ENCODE measurements around the gene CCR5.
A peak's percentile ranks its signal among the peaks of the same experiment; 100 is the strongest.

The CCR5 gene

GRCh38 chr3:46344476-46344875 lies 26.3 kb upstream of the CCR5 start:
- Histone ChIP-seq H3K27ac (no peak overlapping the region), H3K9me3 (peaks cover 20% of the 10 kb centered on the region), H3K27me3 (no peaks in the 10 kb centered on the region), H3K9ac (no peak overlapping the region), H3K36me3 (no peaks in the 10 kb centered on the region), H3K4me3 (no peak overlapping the region), H3K4me1 (peaks cover 15% of the 10 kb centered on the region), H3K4me2 (no peak overlapping the region), H4K20me1 (no peaks in the 10 kb centered on the region)
- TF ChIP-seq Cebpa-rat (IDR thresholded peaks at IDR 0.05), result no peak

DNA sequence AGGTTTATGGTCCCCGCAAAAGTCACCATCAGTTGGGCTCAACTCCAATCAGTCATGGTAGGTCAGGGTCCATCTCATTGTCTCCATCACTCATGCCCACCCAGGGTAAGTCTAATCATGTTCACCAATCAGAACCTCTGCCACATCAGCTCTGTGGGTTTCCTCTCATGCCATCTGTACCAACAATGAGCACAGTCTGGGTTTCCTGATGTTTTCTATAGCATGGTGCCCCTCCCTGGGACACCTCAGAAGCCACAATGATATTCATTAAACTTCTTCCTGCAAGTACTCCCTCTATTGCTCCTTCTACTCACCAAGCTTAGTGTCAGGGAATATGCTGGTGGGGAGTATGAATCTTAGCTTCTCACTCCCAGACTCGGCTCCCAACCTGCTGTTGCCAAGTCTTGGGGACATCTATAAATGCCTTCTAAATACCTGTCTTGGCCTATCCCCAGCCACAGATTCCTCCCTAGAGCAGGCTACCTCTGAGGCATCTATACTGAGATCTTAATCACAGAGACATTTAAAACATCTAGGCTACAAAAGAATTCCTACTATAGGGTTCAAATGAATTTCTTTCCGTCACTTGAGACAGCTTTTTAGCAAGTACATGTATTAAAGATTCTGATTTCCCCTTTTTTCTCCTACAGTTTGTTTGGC lies 21.8 kb upstream of the CCR5 start:
- Histone ChIP-seq H3K36me3 (no peaks in the 10 kb centered on the region), H3K4me2 (peak overlapping the region; percentile 77), H3K27ac (peak overlapping the region; percentile 33; the same call in 1 of the 2 replicates), H3K9ac (no peak overlapping the region), H4K20me1 (no peaks in the 10 kb centered on the region), H3K9me3 (peaks cover 11% of the 10 kb centered on the region), H3K4me1 (peaks cover 50% of the 10 kb centered on the region), H3K4me3 (peak overlapping the region; percentile 34; the same call in 1 of the 2 replicates), H3K27me3 (no peaks in the 10 kb centered on the region)
- TF ChIP-seq Cebpa-rat (IDR thresholded peaks at IDR 0.05), result no peak

DNA sequence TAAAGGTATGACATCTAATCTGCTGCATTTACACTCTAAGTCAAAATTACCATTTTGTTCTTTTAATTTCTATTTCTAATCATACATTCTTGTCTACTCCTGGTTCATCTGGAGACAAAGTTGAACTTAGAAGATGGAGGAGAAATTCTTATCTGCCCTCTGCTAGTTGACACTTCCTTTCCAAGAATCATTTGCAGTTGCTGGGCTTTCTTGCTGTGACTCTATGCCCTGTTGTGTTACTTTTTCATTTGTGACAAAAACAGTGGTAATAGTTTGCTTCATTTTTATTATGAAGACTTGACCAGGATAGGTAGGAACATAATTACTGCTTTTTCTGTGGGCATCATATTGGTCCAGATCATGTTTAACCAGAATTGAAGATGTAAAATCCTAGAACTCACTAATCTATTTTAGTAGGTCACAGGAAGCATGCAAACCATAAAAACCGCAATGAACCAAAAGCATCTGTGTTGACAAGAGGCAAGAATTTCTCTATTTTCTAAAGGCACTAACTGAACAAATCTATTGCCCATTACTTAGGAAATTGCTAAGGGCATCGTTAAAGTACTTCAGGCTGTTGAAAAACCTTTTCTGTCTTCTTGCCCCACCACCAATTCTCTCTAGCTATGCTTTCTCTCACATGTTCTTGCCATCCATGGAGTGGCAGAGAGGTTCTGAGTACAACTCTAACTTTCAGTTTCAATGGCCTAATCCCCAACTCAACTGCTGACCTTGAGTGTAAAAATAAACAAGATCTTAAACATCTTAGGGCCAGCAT lies 21.1 kb upstream of the CCR5 start:
- peaks cover 11% of the 10 kb centered on the region for H3K9me3 ChIP-seq
- H3K27me3 ChIP-seq, result no peaks in the 10 kb centered on the region
- peak overlapping the region; percentile 33; the same call in 1 of the 2 replicates for H3K27ac ChIP-seq
- H4K20me1 ChIP-seq, result no peaks in the 10 kb centered on the region
- H3K36me3 ChIP-seq, result no peaks in the 10 kb centered on the region
- H3K4me2 ChIP-seq, result peak overlapping the region; percentile 77
- peak overlapping the region; percentile 34; the same call in 1 of the 2 replicates for H3K4me3 ChIP-seq
- no peak for TF ChIP-seq Cebpa-rat (IDR thresholded peaks at IDR 0.05)
- no peak overlapping the region for H3K9ac ChIP-seq
- peaks cover 54% of the 10 kb centered on the region for H3K4me1 ChIP-seq

DNA sequence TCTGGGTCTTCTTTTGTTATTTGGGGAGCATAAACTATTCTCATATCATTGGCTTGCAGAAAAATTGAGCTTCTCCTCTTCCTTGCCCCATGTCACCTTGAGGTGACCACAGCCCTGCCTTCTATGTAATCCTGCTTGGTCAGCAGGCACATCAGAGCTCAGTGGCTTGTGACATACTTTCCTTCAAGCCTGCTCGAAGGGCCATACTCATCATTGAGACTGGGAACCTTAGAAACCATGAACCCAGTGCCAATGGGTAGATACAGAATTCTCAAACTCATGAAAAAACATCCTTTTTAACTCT lies 20.5 kb upstream of the CCR5 start:
- H3K4me3 ChIP-seq, result peak overlapping the region; percentile 1; the same call in 1 of the 2 replicates
- H4K20me1 ChIP-seq, result no peaks in the 10 kb centered on the region
- H3K36me3 ChIP-seq, result no peaks in the 10 kb centered on the region
- H3K9ac ChIP-seq, result no peak overlapping the region
- no peaks in the 10 kb centered on the region for H3K27me3 ChIP-seq
- H3K4me2 ChIP-seq, result peak overlapping the region; percentile 77
- no peak for TF ChIP-seq Cebpa-rat (IDR thresholded peaks at IDR 0.05)
- H3K27ac ChIP-seq, result peak overlapping the region; percentile 33; the same call in 1 of the 2 replicates
- H3K4me1 ChIP-seq, result peaks cover 54% of the 10 kb centered on the region
- peaks cover 11% of the 10 kb centered on the region for H3K9me3 ChIP-seq

GRCh38 chr3:46351646-46352045 lies 19.1 kb upstream of the CCR5 start:
- H4K20me1 ChIP-seq, result no peaks in the 10 kb centered on the region
- peaks cover 54% of the 10 kb centered on the region for H3K4me1 ChIP-seq
- peak overlapping the region; percentile 77 for H3K4me2 ChIP-seq
- no peaks in the 10 kb centered on the region for H3K36me3 ChIP-seq
- H3K27ac ChIP-seq, result no peak overlapping the region
- no peak for TF ChIP-seq Cebpa-rat (IDR thresholded peaks at IDR 0.05)
- H3K4me3 ChIP-seq, result no peak overlapping the region
- no peak overlapping the region for H3K9ac ChIP-seq
- peaks cover 11% of the 10 kb centered on the region for H3K9me3 ChIP-seq
- no peaks in the 10 kb centered on the region for H3K27me3 ChIP-seq

DNA sequence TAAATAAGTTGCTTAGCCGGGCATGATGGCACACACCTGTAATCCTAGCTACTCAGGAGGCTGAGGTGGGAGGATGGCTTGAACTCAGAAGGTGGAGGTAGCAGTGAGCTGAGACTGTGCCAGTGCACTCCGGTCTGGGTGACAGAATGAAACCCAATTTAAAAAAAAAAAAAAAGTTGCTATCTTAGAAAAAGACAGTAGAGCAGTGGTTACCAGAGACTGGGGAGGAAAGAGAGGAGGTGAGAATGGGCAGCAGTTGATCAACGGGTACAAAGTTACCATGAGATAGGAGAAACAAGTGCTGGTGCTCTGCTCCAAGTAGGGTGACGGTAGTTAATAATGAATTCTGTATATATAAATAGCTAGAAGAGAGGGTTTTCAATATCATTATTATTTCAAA lies 17.7 kb upstream of the CCR5 start:
- Histone ChIP-seq H3K9me3 (no peaks in the 10 kb centered on the region), H3K4me3 (no peak overlapping the region), H3K9ac (no peak overlapping the region), H3K36me3 (no peaks in the 10 kb centered on the region), H4K20me1 (no peaks in the 10 kb centered on the region), H3K4me1 (peaks cover 53% of the 10 kb centered on the region), H3K4me2 (no peak overlapping the region), H3K27ac (no peak overlapping the region), H3K27me3 (no peaks in the 10 kb centered on the region)
- no peak for TF ChIP-seq Cebpa-rat (IDR thresholded peaks at IDR 0.05)

DNA sequence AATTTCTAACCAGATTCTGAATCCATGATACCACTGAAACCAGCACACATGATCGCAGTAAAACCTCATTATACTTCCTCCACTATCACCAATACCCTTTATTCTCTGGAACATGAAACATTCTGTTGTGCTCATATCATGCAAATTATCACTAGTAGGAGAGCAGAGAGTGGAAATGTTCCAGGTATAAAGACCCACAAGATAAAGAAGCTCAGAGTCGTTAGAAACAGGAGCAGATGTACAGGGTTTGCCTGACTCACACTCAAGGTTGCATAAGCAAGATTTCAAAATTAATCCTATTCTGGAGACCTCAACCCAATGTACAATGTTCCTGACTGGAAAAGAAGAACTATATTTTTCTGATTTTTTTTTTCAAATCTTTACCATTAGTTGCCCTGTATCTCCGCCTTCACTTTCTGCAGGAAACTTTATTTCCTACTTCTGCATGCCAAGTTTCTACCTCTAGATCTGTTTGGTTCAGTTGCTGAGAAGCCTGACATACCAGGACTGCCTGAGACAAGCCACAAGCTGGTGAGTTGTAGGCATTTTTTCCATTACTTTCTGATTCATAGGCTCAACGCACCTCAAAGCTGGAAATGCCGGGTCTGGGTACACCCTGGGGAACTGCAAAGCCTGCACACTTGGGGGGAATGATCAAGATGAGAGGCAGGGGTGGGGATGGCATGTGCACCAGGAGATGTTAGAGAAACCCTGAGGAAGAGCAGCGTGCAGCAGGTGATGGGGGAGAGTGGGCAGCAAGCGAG lies 16.9 kb upstream of the CCR5 start, which contains the start of gene CCR2:
TSS of gene CCR2 (plus strand) at position 465 of the 764 bp plus-strand sequence. CDS start 3,417 bp downstream, outside the sequence.
- H3K4me1 ChIP-seq, result peaks cover 46% of the 10 kb centered on the region
- no peak for TF ChIP-seq Cebpa-rat (IDR thresholded peaks at IDR 0.05)
- H3K27ac ChIP-seq, result no peak within 1 kb of the TSS

GRCh38 chr3:46354478-46354877 lies 16.3 kb upstream of the CCR5 start:
- Histone ChIP-seq H3K9me3 (no peaks in the 10 kb centered on the region), H3K4me3 (no peak overlapping the region), H4K20me1 (no peaks in the 10 kb centered on the region), H3K4me1 (peaks cover 39% of the 10 kb centered on the region), H3K36me3 (no peaks in the 10 kb centered on the region), H3K27me3 (no peaks in the 10 kb centered on the region), H3K27ac (no peak overlapping the region), H3K4me2 (no peak overlapping the region), H3K9ac (no peak overlapping the region)
- TF ChIP-seq Cebpa-rat (IDR thresholded peaks at IDR 0.05), result no peak

More for the DNA sequence above, 16.9 kb upstream of the CCR5 start, which contains the start of gene CCR2:
- no peaks in the 10 kb centered on the region for H3K9me3 ChIP-seq
- H4K20me1 ChIP-seq, result no peaks in the 10 kb centered on the region
- no peak within 1 kb of the TSS for H3K4me3 ChIP-seq
- H3K4me2 ChIP-seq, result no peak within 1 kb of the TSS; the same call in 1 of the 2 replicates
- H3K27me3 ChIP-seq, result no peaks in the 10 kb centered on the region
- H3K36me3 ChIP-seq, result no peaks in the 10 kb centered on the region
- H3K9ac ChIP-seq, result no peak within 1 kb of the TSS

GRCh38 chr3:46354984-46355383 lies 15.8 kb upstream of the CCR5 start:
- Histone ChIP-seq H3K27me3 (no peaks in the 10 kb centered on the region), H4K20me1 (no peaks in the 10 kb centered on the region), H3K27ac (no peak overlapping the region), H3K9ac (no peak overlapping the region), H3K36me3 (no peaks in the 10 kb centered on the region), H3K4me3 (no peak overlapping the region), H3K9me3 (no peaks in the 10 kb centered on the region), H3K4me2 (no peak overlapping the region), H3K4me1 (peaks cover 38% of the 10 kb centered on the region)
- no peak for TF ChIP-seq Cebpa-rat (IDR thresholded peaks at IDR 0.05)
